ENCODE results near the gene SMARCC2.

The SMARCC2 gene

GRCh38 chr12:56114084-56114483 lies 75.2 kb downstream of the SMARCC2 start:
- peaks cover 29% of the 10 kb centered on the region for H3K36me3 ChIP-seq (ENCODE audit: control insufficient read depth, insufficient read depth, low read length)
- H3K4me1 ChIP-seq (ENCODE audit: control insufficient read depth, insufficient read depth, low read length) = peaks cover 2% of the 10 kb centered on the region; the same call in 1 of the 2 replicates
- H3K27ac ChIP-seq (ENCODE audit: low read length) = no peak overlapping the region
- H3K27me3 ChIP-seq (ENCODE audit: control insufficient read depth, insufficient read depth, low read length) = no peaks in the 10 kb centered on the region
- no peak overlapping the region for H3K4me3 ChIP-seq (ENCODE audit: low read length)
- no peaks in the 10 kb centered on the region for H3K9me3 ChIP-seq (ENCODE audit: control insufficient read depth, insufficient read depth, low read length)
- no peak for DNase-seq (ENCODE audit: low read depth, low spot score)
- WGBS (ENCODE audit: insufficient coverage, insufficient read length) = no CpG with 5 or more reads among the region's 1 CpG
